Astrocyte of the spinal cord (primary cell): ENCODE measurements around the gene KDM3B.

Experiments
- DNase-seq: peaks from one replicate; pipeline ENCODE4 v3.0.0; 2011; ENCODE audit warnings: low read depth, low spot score
- H3K4me3 ChIP-seq: 2 replicates; pipeline ENCODE4 v1.5.1; 2011; ENCODE audit warnings: low read depth, mild to moderate bottlenecking, low read length, moderate library complexity
- CTCF ChIP-seq: IDR thresholded peaks from 2 replicates; pipeline ENCODE4 v1.5.1; 2012; ENCODE audit warnings: low read depth, mild to moderate bottlenecking, low read length, inconsistent platforms
- in situ Hi-C: cut with HindIII; loops from 2 replicates; pipeline ENCODE4 v1.10.0; 2017; ENCODE audit warnings: low sequenced_read_pairs

Gene KDM3B

GRCh38 chr5:138448481-138449398, 96.3 kb downstream of the KDM3B start:
- no peak overlapping the region for H3K4me3 ChIP-seq
- DNase-seq, result peak; percentile 90
- in situ Hi-C loops, result no loop called here

GRCh38 chr5:138449501-138450239, 97.2 kb downstream of the KDM3B start:
- DNase-seq, result peak; percentile 78

More at GRCh38 chr5:138448481-138449398, 96.3 kb downstream of the KDM3B start:
- no peak for TF ChIP-seq CTCF

GRCh38 chr5:138450971-138451370, 98.5 kb downstream of the KDM3B start:
- no peak for TF ChIP-seq CTCF
- no peak for DNase-seq
- no peak overlapping the region for H3K4me3 ChIP-seq
- in situ Hi-C loops, result no loop called here

More at GRCh38 chr5:138449501-138450239, 97.2 kb downstream of the KDM3B start:
- no peak overlapping the region for H3K4me3 ChIP-seq
- in situ Hi-C loops, result no loop called here
- TF ChIP-seq CTCF, result peak; percentile 92

GRCh38 chr5:138452720-138453119, 100.2 kb downstream of the KDM3B start:
- in situ Hi-C loops, result no loop called here
- no peak for DNase-seq
- H3K4me3 ChIP-seq, result no peak overlapping the region
- TF ChIP-seq CTCF, result no peak

- H3K4me3 ChIP-seq, result no peak overlapping the region
- no peak for TF ChIP-seq CTCF
- in situ Hi-C loops, result no loop called here
- DNase-seq, result no peak
Measured at GRCh38 chr5:138453590-138453989, 101.1 kb downstream of the KDM3B start.

- in situ Hi-C loops, result no loop called here
- no peak for TF ChIP-seq CTCF
- DNase-seq, result no peak
- H3K4me3 ChIP-seq, result no peak overlapping the region
Measured at GRCh38 chr5:138454121-138454520, 101.6 kb downstream of the KDM3B start.
